ENCODE measurements around the gene PABPC4L. TPM values are rescaled to one million over a fixed set of nuclear protein-coding genes. Genes with fewer than 3 reads are reported as not detected.

PABPC4L gene
- total RNA-seq, 1 experiment from 2014 or later = 3.6 TPM

- TF ChIP-seq HMGXB4 (CRISPR knock-in tag; IDR thresholded peaks at IDR 0.05) = no peak
Observed at GRCh38 chr4:134147941-134148340, 53.6 kb downstream of the PABPC4L start (continued).
